ENCODE measurements around the gene RABGAP1L. TPM values are rescaled to one million over a fixed set of nuclear protein-coding genes. Genes with fewer than 3 reads are reported as not detected.
"Not testable (repeated sequence)": the region's sequence is repeated elsewhere in the genome, so short reads cannot be mapped to it uniquely, and the experiment has no call there.

The RABGAP1L gene
- total and polyA plus RNA-seq, 10 of the 15 experiments (the other 5 are each of a cell fraction or from before 2014, with no cell fraction given): 5.8 to 194 (median 113) TPM

DNA sequence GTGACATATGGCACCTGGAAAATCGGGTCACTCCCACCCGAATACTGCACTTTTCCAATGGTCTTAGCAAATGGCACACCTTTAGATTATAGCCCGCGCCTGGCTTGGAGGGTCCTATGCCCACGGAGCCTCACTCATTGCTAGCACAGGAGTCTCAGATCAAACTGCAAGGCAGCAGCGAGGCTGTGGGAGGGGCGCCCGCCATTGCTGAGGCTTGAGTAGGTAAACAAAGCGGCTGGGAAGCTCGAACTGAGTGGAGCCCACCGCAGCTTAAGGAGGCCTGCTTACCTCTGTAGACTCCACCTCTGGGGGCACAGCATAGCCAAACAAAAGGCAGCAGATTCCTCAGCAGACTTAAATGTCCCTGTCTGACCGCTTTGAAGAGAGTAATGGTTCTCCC lies 458.6 kb downstream of the RABGAP1L start:
- CTCF ChIA-PET; H3K27me3 ChIP-seq (replicated peaks in 1 of 2; ENCODE audit: control insufficient read depth in 2 of 2, insufficient read depth in 2 of 2, low read length in 1 of 2); H3K4me1 ChIP-seq (ENCODE audit: control insufficient read depth, insufficient read depth, low read length); H3K9ac ChIP-seq (ENCODE audit: control insufficient read depth, insufficient read depth, low read length); SMC1A ChIA-PET (ENCODE audit: uncharacterized antibody, unreplicated experiment); BruUV-seq (replicated peaks); intact Hi-C loops (cut with micrococcal nuclease; ENCODE audit: unreplicated experiment); H3K36me3 ChIP-seq (ENCODE audit: control insufficient read depth in 2 of 2, insufficient read depth in 2 of 2, low read length in 1 of 2); FAIRE-seq; H2AFZ ChIP-seq (ENCODE audit: control insufficient read depth, low read depth, low read length); RAD21 ChIA-PET (ENCODE audit: unreplicated experiment); H3K9me3 ChIP-seq (replicated peaks; ENCODE audit: control insufficient read depth, insufficient read depth, low read length); H3K4me2 ChIP-seq (ENCODE audit: control insufficient read depth, insufficient read depth); H3K27ac ChIP-seq (ENCODE audit: control insufficient read depth, insufficient read depth); in situ Hi-C loops (cut with MboI); DNase-seq (ENCODE audit: low read depth, low spot score); ATAC-seq; POLR2A ChIA-PET; H3K4me3 ChIP-seq; H4K20me1 ChIP-seq (ENCODE audit: control insufficient read depth, insufficient read depth); H3K79me2 ChIP-seq (ENCODE audit: control insufficient read depth, insufficient read depth, low read length): not testable (repeated sequence)
- WGBS (ENCODE audit: insufficient coverage, insufficient replicate concordance, low lambda C conversion rate, missing lambda C conversion rate): 98% methylated on average over 12 of the region's 12 CpGs

DNA sequence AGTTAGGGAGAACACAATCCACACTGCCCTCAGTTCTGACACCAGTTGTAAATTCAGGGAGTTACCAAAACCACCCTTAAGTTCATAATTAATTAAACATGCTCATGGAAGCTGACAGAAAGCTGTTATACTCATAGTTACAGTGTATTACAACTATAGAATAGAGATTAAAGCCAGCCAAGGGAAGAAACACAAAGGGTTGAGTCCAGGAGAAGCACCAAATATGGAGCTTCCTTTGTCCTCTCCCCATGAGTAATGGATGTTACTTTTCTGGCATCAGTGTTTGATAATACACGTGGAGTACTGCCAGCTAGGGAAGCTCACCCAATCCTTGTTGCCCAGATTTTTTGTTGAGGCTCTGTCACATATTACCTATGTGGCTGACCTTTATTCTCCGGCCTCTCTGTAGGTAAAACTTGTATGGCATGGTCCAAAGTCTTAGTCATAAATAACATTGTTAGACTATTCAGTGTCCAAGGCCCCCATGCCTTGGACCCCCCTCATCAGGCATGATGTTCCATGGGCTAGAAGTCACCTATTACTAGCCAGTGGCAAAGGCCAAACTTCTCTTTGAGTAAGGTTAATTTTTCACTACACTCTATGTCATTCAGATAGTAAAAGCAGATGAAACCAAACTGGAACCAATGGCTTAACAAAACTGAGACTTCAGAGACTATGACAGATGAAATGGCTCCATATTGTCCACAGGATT lies 464.2 kb downstream of the RABGAP1L start:
- no peak for FAIRE-seq
- Histone ChIP-seq H3K27ac (ENCODE audit: control insufficient read depth, insufficient read depth) (no peak overlapping the region), H2AFZ (ENCODE audit: control insufficient read depth, low read depth, low read length) (no peak overlapping the region), H3K4me3 (no peak overlapping the region), H3K4me1 (ENCODE audit: control insufficient read depth, insufficient read depth, low read length) (no peaks in the 10 kb centered on the region), H3K79me2 (ENCODE audit: control insufficient read depth, insufficient read depth, low read length) (no peaks in the 10 kb centered on the region), H3K9ac (ENCODE audit: control insufficient read depth, insufficient read depth, low read length) (no peak overlapping the region), H3K27me3 (replicated peaks in 1 of 2; ENCODE audit: control insufficient read depth in 2 of 2, insufficient read depth in 2 of 2, low read length in 1 of 2) (no peaks in the 10 kb centered on the region), H3K36me3 (ENCODE audit: control insufficient read depth in 2 of 2, insufficient read depth in 2 of 2, low read length in 1 of 2) (no peaks in the 10 kb centered on the region; a peak in 1 of 4 replicates), H3K4me2 (ENCODE audit: control insufficient read depth, insufficient read depth) (no peak overlapping the region), H4K20me1 (ENCODE audit: control insufficient read depth, insufficient read depth) (no peaks in the 10 kb centered on the region), H3K9me3 (replicated peaks; ENCODE audit: control insufficient read depth, insufficient read depth, low read length) (no peaks in the 10 kb centered on the region; the same call in 2 of the 3 replicates)
- WGBS (ENCODE audit: insufficient coverage, insufficient replicate concordance, low lambda C conversion rate, missing lambda C conversion rate): 96% methylated on average over 2 of the region's 2 CpGs
- SMC1A ChIA-PET (ENCODE audit: uncharacterized antibody, unreplicated experiment): no interaction called here
- intact Hi-C loops (cut with micrococcal nuclease; ENCODE audit: unreplicated experiment) (no loop called here), in situ Hi-C loops (cut with MboI) (no loop called here)
- ATAC-seq: no peak
- RAD21 ChIA-PET (ENCODE audit: unreplicated experiment): no interaction called here
- DNase-seq (ENCODE audit: low read depth, low spot score): no peak
- BruUV-seq (replicated peaks): no TSS peak
- CTCF ChIA-PET: no interaction called here
- POLR2A ChIA-PET: no interaction called here
- TF ChIP-seq, protein P1, sequence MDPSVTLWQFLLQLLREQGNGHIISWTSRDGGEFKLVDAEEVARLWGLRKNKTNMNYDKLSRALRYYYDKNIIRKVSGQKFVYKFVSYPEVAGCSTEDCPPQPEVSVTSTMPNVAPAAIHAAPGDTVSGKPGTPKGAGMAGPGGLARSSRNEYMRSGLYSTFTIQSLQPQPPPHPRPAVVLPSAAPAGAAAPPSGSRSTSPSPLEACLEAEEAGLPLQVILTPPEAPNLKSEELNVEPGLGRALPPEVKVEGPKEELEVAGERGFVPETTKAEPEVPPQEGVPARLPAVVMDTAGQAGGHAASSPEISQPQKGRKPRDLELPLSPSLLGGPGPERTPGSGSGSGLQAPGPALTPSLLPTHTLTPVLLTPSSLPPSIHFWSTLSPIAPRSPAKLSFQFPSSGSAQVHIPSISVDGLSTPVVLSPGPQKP (IDR thresholded peaks at IDR 0.05; ENCODE audit: low read depth, low read length): no peak
- TF ChIP-seq ASH2L (IDR thresholded peaks at IDR 0.05; ENCODE audit: borderline replicate concordance, low read depth) (no peak), EP300 (IDR thresholded peaks at IDR 0.05; ENCODE audit: borderline replicate concordance in 1 of 2, control insufficient read depth in 1 of 2, low read depth in 2 of 2, low read length in 2 of 2) (no peak), BRCA1 (IDR thresholded peaks at IDR 0.05; ENCODE audit: low read depth, low read length) (no peak), WRNIP1 (IDR thresholded peaks at IDR 0.05; ENCODE audit: borderline replicate concordance, low read depth, low read length) (no peak), NFIC (IDR thresholded peaks at IDR 0.05; ENCODE audit: low read depth, low read length) (no peak), CEBPB (IDR thresholded peaks at IDR 0.05; ENCODE audit: borderline replicate concordance in 1 of 2, low read depth in 2 of 2, low read length in 2 of 2) (no peak), HDAC2 (IDR thresholded peaks at IDR 0.05) (no peak), CREB1 (IDR thresholded peaks at IDR 0.05; ENCODE audit: low read depth) (no peak), KLF5 (IDR thresholded peaks at IDR 0.05; ENCODE audit: partially characterized antibody) (no peak), BHLHE40 (IDR thresholded peaks at IDR 0.05; ENCODE audit: borderline replicate concordance in 1 of 2, low read depth in 2 of 2, low read length in 1 of 2) (no peak), SPI1 (IDR thresholded peaks at IDR 0.05; ENCODE audit: borderline replicate concordance, insufficient read depth, low read depth, low read length) (no peak)
- TF ChIP-seq, protein P2, sequence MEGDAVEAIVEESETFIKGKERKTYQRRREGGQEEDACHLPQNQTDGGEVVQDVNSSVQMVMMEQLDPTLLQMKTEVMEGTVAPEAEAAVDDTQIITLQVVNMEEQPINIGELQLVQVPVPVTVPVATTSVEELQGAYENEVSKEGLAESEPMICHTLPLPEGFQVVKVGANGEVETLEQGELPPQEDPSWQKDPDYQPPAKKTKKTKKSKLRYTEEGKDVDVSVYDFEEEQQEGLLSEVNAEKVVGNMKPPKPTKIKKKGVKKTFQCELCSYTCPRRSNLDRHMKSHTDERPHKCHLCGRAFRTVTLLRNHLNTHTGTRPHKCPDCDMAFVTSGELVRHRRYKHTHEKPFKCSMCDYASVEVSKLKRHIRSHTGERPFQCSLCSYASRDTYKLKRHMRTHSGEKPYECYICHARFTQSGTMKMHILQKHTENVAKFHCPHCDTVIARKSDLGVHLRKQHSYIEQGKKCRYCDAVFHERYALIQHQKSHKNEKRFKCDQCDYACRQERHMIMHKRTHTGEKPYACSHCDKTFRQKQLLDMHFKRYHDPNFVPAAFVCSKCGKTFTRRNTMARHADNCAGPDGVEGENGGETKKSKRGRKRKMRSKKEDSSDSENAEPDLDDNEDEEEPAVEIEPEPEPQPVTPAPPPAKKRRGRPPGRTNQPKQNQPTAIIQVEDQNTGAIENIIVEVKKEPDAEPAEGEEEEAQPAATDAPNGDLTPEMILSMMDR (IDR thresholded peaks at IDR 0.05 in 2 of 3, conservative IDR thresholded peaks at IDR 0.05 in 1 of 3; ENCODE audit: control insufficient read depth in 2 of 3, extremely low read depth in 1 of 3, insufficient read depth in 1 of 3, low read depth in 3 of 3, low read length in 3 of 3): no peak

Measured in GM12878 (cell line).